Stimulated activated CD4-positive, alpha-beta T cell treated with anti-CD3 and anti-CD28 coated beads, TNF-alpha, amount 100 ng/mL, for 1 hour (primary cell): ENCODE data around the gene IL23R.

Source experiments
- DNase-seq, 3 donors: peaks; one replicate each; pipeline ENCODE4 v3.0.0-alpha.2; 2020; ENCODE audit warnings: low read depth in 3 of 3, low spot score in 1 of 3

The IL23R gene

GRCh38 chr1:67299296-67299695 lies 133.0 kb downstream of the IL23R start:
- DNase-seq, result no peak

- no peak for DNase-seq
Observed at GRCh38 chr1:67300561-67300960, 134.3 kb downstream of the IL23R start.

GRCh38 chr1:67304023-67304422 lies 137.8 kb downstream of the IL23R start:
- DNase-seq, result no peak

- no peak for DNase-seq
Observed at GRCh38 chr1:67306547-67306946, 140.3 kb downstream of the IL23R start.

GRCh38 chr1:67307251-67308060 lies 141.2 kb downstream of the IL23R start, which contains the start of gene IL12RB2:
Gene IL12RB2, plus strand, starts transcription at chr1:67307873. Its CDS starts 12,496 bp downstream, at chr1:67320369.
- peak in 1 of 3 donors; percentile 36 for DNase-seq

GRCh38 chr1:67308136-67308535 lies 141.9 kb downstream of the IL23R start:
- DNase-seq, result peak in 1 of 3 donors; percentile 13
